DMS153 treated with DMSO at 0.1 percent for 48 hours (cell line): ENCODE data around the gene RFC5.
"Not testable (repeated sequence)": the region's sequence is repeated elsewhere in the genome, so short reads cannot be mapped to it uniquely, and the experiment has no call there.

Source experiments
- DNase-seq: peaks from one replicate; lab custom pipeline; 2025; ENCODE audit not compliant: unreplicated experiment; lab: John Stamatoyannopoulos, UW

Gene RFC5

GRCh38 chr12:118070650-118071049 lies 54.1 kb downstream of the RFC5 start:
- DNase-seq: no peak

- DNase-seq: no peak
Observed at GRCh38 chr12:118073768-118074167, 57.3 kb downstream of the RFC5 start.

DNA sequence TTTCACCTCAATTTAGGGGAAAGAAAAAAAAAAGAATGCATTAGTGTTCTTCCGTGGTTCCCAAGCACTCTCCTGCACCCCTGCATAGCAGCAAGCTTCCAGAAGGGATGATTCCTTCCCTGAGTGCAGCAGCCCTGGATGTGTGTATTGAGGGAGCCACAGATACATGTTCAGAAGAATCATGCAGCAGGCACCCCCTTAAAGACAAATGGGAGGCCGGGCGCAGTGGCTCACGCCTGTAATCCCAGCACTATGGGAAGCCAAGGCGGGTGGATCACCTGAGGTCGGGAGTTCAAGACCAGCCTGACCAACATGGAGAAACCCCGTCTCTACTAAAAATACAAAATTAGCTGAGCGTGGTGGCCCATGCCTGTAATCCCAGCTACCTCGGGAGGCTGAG lies 65.0 kb downstream of the RFC5 start:
- DNase-seq: not testable (repeated sequence)
